ENCODE measurements around the gene TF.
"Not testable (repeated sequence)": the region's sequence is repeated elsewhere in the genome, so short reads cannot be mapped to it uniquely, and the experiment has no call there.

TF gene

GRCh38 chr3:133730993-133731392 is 15.2 kb upstream of the TF start:
- Histone ChIP-seq H3K9me3 (0 out of 2 replicates have a peak, but pooled peaks cover 2% of the 10 kb centered on the region), H3K27me3 (ENCODE audit: low read depth) (no peaks in the 10 kb centered on the region), H3K36me3 (replicated peaks) (no peaks in the 10 kb centered on the region), H3K4me1 (no peaks in the 10 kb centered on the region), H3K4me3 (no peak overlapping the region)
- in situ Hi-C loops (cut with MboI; ENCODE audit: low sequenced_read_pairs), result no loop called here
- DNase-seq (ENCODE audit: low spot score in 2 of 2), result no peak

- H3K27me3 ChIP-seq (ENCODE audit: low read depth); H3K4me3 ChIP-seq; H3K4me1 ChIP-seq; H3K36me3 ChIP-seq (replicated peaks); H3K9me3 ChIP-seq; in situ Hi-C loops (cut with MboI; ENCODE audit: low sequenced_read_pairs); DNase-seq (ENCODE audit: low spot score in 2 of 2): not testable (repeated sequence)
Measured at GRCh38 chr3:133732231-133732630, 14.0 kb upstream of the TF start.

GRCh38 chr3:133733226-133733625 is 13.0 kb upstream of the TF start:
- DNase-seq (ENCODE audit: low spot score in 2 of 2), result no peak
- Histone ChIP-seq H3K27me3 (ENCODE audit: low read depth) (no peaks in the 10 kb centered on the region), H3K4me1 (no peaks in the 10 kb centered on the region), H3K9me3 (0 out of 2 replicates have a peak, but pooled peaks cover 2% of the 10 kb centered on the region), H3K36me3 (replicated peaks) (no peaks in the 10 kb centered on the region), H3K4me3 (no peak overlapping the region)
- in situ Hi-C loops (cut with MboI; ENCODE audit: low sequenced_read_pairs), result no loop called here

- Histone ChIP-seq H3K9me3 (0 out of 2 replicates have a peak, but pooled peaks cover 2% of the 10 kb centered on the region), H3K4me3 (no peak overlapping the region), H3K36me3 (replicated peaks) (no peaks in the 10 kb centered on the region), H3K4me1 (no peaks in the 10 kb centered on the region), H3K27me3 (ENCODE audit: low read depth) (no peaks in the 10 kb centered on the region)
- no peak for DNase-seq (ENCODE audit: low spot score in 2 of 2)
- in situ Hi-C loops (cut with MboI; ENCODE audit: low sequenced_read_pairs), result no loop called here
Measured at GRCh38 chr3:133734305-133734704, 11.9 kb upstream of the TF start.

- in situ Hi-C loops (cut with MboI; ENCODE audit: low sequenced_read_pairs), result no loop called here
- no peaks in the 10 kb centered on the region for H3K4me1 ChIP-seq
- H3K9me3 ChIP-seq, result no peaks in the 10 kb centered on the region
- 0 out of 2 replicates have a peak, but pooled peaks cover 3% of the 10 kb centered on the region for H3K27me3 ChIP-seq (ENCODE audit: low read depth)
- H3K4me3 ChIP-seq, result no peak overlapping the region
- no peak for DNase-seq (ENCODE audit: low spot score in 2 of 2)
- no peaks in the 10 kb centered on the region for H3K36me3 ChIP-seq (replicated peaks)
Measured at GRCh38 chr3:133742351-133743091, 3.7 kb upstream of the TF start.

- no peaks in the 10 kb centered on the region for H3K36me3 ChIP-seq (replicated peaks)
- in situ Hi-C loops (cut with MboI; ENCODE audit: low sequenced_read_pairs), result no loop called here
- H3K27me3 ChIP-seq (ENCODE audit: low read depth), result 0 out of 2 replicates have a peak, but pooled peaks cover 3% of the 10 kb centered on the region
- no peak overlapping the region for H3K4me3 ChIP-seq
- H3K4me1 ChIP-seq, result no peaks in the 10 kb centered on the region
- no peak for DNase-seq (ENCODE audit: low spot score in 2 of 2)
- H3K9me3 ChIP-seq, result no peaks in the 10 kb centered on the region
Measured at GRCh38 chr3:133744241-133744640, 2.0 kb upstream of the TF start.

- in situ Hi-C loops (cut with MboI; ENCODE audit: low sequenced_read_pairs), result no loop called here
- no peaks in the 10 kb centered on the region for H3K4me1 ChIP-seq
- no peak overlapping the region for H3K4me3 ChIP-seq
- DNase-seq (ENCODE audit: low spot score in 2 of 2), result no peak
- 0 out of 2 replicates have a peak, but pooled peaks cover 3% of the 10 kb centered on the region for H3K27me3 ChIP-seq (ENCODE audit: low read depth)
- no peaks in the 10 kb centered on the region for H3K36me3 ChIP-seq (replicated peaks)
- no peaks in the 10 kb centered on the region for H3K9me3 ChIP-seq
Measured at GRCh38 chr3:133745108-133745507, 1.1 kb upstream of the TF start.

GRCh38 chr3:133746712-133747066 is 496 bp downstream of the TF start:
- no peaks in the 10 kb centered on the region for H3K36me3 ChIP-seq (replicated peaks)
- H3K4me1 ChIP-seq, result no peaks in the 10 kb centered on the region
- 0 out of 2 replicates have a peak, but pooled peaks cover 3% of the 10 kb centered on the region for H3K27me3 ChIP-seq (ENCODE audit: low read depth)
- no peak for DNase-seq (ENCODE audit: low spot score in 2 of 2)
- H3K9me3 ChIP-seq, result no peaks in the 10 kb centered on the region
- no peak overlapping the region for H3K4me3 ChIP-seq
- in situ Hi-C loops (cut with MboI; ENCODE audit: low sequenced_read_pairs), result no loop called here

- in situ Hi-C loops (cut with MboI; ENCODE audit: low sequenced_read_pairs), result no loop called here
- no peaks in the 10 kb centered on the region for H3K36me3 ChIP-seq (replicated peaks)
- H3K27me3 ChIP-seq (ENCODE audit: low read depth), result 0 out of 2 replicates have a peak, but pooled peaks cover 3% of the 10 kb centered on the region
- H3K9me3 ChIP-seq, result no peaks in the 10 kb centered on the region
- DNase-seq (ENCODE audit: low spot score in 2 of 2), result no peak
- H3K4me3 ChIP-seq, result no peak overlapping the region
- H3K4me1 ChIP-seq, result no peaks in the 10 kb centered on the region
Measured at GRCh38 chr3:133747373-133747772, 1.2 kb downstream of the TF start.

GRCh38 chr3:133747907-133748639 is 1.9 kb downstream of the TF start:
- H3K4me1 ChIP-seq, result no peaks in the 10 kb centered on the region
- in situ Hi-C loops (cut with MboI; ENCODE audit: low sequenced_read_pairs), result no loop called here

GRCh38 chr3:133749427-133750258 is 3.5 kb downstream of the TF start:
- no peak for DNase-seq (ENCODE audit: low spot score in 2 of 2)
- Histone ChIP-seq H3K4me3 (no peak overlapping the region), H3K9me3 (no peaks in the 10 kb centered on the region), H3K27me3 (ENCODE audit: low read depth) (0 out of 2 replicates have a peak, but pooled peaks cover 3% of the 10 kb centered on the region), H3K4me1 (no peaks in the 10 kb centered on the region), H3K36me3 (replicated peaks) (no peaks in the 10 kb centered on the region)
- in situ Hi-C loops (cut with MboI; ENCODE audit: low sequenced_read_pairs), result no loop called here

More at GRCh38 chr3:133747907-133748639, 1.9 kb downstream of the TF start:
- H3K4me3 ChIP-seq, result no peak overlapping the region
- no peak for DNase-seq (ENCODE audit: low spot score in 2 of 2)
- H3K27me3 ChIP-seq (ENCODE audit: low read depth), result 0 out of 2 replicates have a peak, but pooled peaks cover 3% of the 10 kb centered on the region
- H3K9me3 ChIP-seq, result no peaks in the 10 kb centered on the region
- H3K36me3 ChIP-seq (replicated peaks), result no peaks in the 10 kb centered on the region

- no peaks in the 10 kb centered on the region for H3K4me1 ChIP-seq
- DNase-seq (ENCODE audit: low spot score in 2 of 2), result no peak
- 0 out of 2 replicates have a peak, but pooled peaks cover 3% of the 10 kb centered on the region for H3K27me3 ChIP-seq (ENCODE audit: low read depth)
- H3K4me3 ChIP-seq, result no peak overlapping the region
- in situ Hi-C loops (cut with MboI; ENCODE audit: low sequenced_read_pairs), result no loop called here
- H3K36me3 ChIP-seq (replicated peaks), result no peaks in the 10 kb centered on the region
- H3K9me3 ChIP-seq, result no peaks in the 10 kb centered on the region
Measured at GRCh38 chr3:133750259-133750656, 4.1 kb downstream of the TF start.

- Histone ChIP-seq H3K4me3 (no peak overlapping the region), H3K36me3 (replicated peaks) (no peaks in the 10 kb centered on the region), H3K27me3 (ENCODE audit: low read depth) (no peaks in the 10 kb centered on the region), H3K9me3 (no peaks in the 10 kb centered on the region), H3K4me1 (no peaks in the 10 kb centered on the region)
- in situ Hi-C loops (cut with MboI; ENCODE audit: low sequenced_read_pairs), result no loop called here
- DNase-seq (ENCODE audit: low spot score in 2 of 2), result no peak
Measured at GRCh38 chr3:133753107-133753778, 7.0 kb downstream of the TF start.
